ENCODE data around the gene ZBTB7A.

The ZBTB7A gene

GRCh38 chr19:4077800-4078684 lies 11.3 kb upstream of the ZBTB7A start:
- H3K27ac Mint-ChIP-seq, result peak overlapping the region in 2 of 3 experiments; percentile 53 to 74
- peak overlapping the region; percentile 75 to 79 (median 77) for H3K4me3 Mint-ChIP-seq
- H3K27me3 Mint-ChIP-seq (ENCODE audit: low read depth), result no peaks in the 10 kb centered on the region
- no peaks in the 10 kb centered on the region for H3K36me3 Mint-ChIP-seq (ENCODE audit: low read depth)
- no peaks in the 10 kb centered on the region for H3K4me1 Mint-ChIP-seq
- H3K9me3 Mint-ChIP-seq, result no peaks in the 10 kb centered on the region
- TF ChIP-seq CTCF (IDR thresholded peaks at IDR 0.05; ENCODE audit: unreplicated experiment in 3 of 3), result no peak

- Mint-ChIP-seq H3K4me3 (peak overlapping the region in 2 of 3 experiments; percentile 3 to 28), H3K27ac (peak overlapping the region in 1 of 3 experiments; percentile 45), H3K27me3 (ENCODE audit: low read depth) (no peaks in the 10 kb centered on the region), H3K36me3 (ENCODE audit: low read depth) (no peaks in the 10 kb centered on the region), H3K4me1 (no peaks in the 10 kb centered on the region), H3K9me3 (no peaks in the 10 kb centered on the region)
- no peak for TF ChIP-seq CTCF (IDR thresholded peaks at IDR 0.05; ENCODE audit: unreplicated experiment in 3 of 3)
Measured at GRCh38 chr19:4077007-4077374, 10.3 kb upstream of the ZBTB7A start.

- no peak for TF ChIP-seq CTCF (IDR thresholded peaks at IDR 0.05; ENCODE audit: unreplicated experiment in 3 of 3)
- H3K27ac Mint-ChIP-seq, result no peak overlapping the region
- H3K9me3 Mint-ChIP-seq, result no peaks in the 10 kb centered on the region
- no peaks in the 10 kb centered on the region for H3K36me3 Mint-ChIP-seq (ENCODE audit: low read depth)
- no peak overlapping the region for H3K4me3 Mint-ChIP-seq
- no peaks in the 10 kb centered on the region for H3K4me1 Mint-ChIP-seq
- H3K27me3 Mint-ChIP-seq (ENCODE audit: low read depth), result peaks cover under 1% of the 10 kb centered on the region
Measured at GRCh38 chr19:4075373-4075772, 8.7 kb upstream of the ZBTB7A start.

- H3K4me1 Mint-ChIP-seq, result no peaks in the 10 kb centered on the region
- H3K36me3 Mint-ChIP-seq (ENCODE audit: low read depth), result no peaks in the 10 kb centered on the region
- no peaks in the 10 kb centered on the region for H3K9me3 Mint-ChIP-seq
- no peak overlapping the region for H3K4me3 Mint-ChIP-seq
- peaks cover 17% of the 10 kb centered on the region for H3K27me3 Mint-ChIP-seq (ENCODE audit: low read depth)
- no peak overlapping the region for H3K27ac Mint-ChIP-seq
- no peak for TF ChIP-seq CTCF (IDR thresholded peaks at IDR 0.05; ENCODE audit: unreplicated experiment in 3 of 3)
Measured at GRCh38 chr19:4071610-4072009, 4.9 kb upstream of the ZBTB7A start.

GRCh38 chr19:4069331-4069959 lies 2.7 kb upstream of the ZBTB7A start:
- no peaks in the 10 kb centered on the region for H3K4me1 Mint-ChIP-seq

More at GRCh38 chr19:4069331-4069959, 2.7 kb upstream of the ZBTB7A start:
- H3K36me3 Mint-ChIP-seq (ENCODE audit: low read depth), result no peaks in the 10 kb centered on the region
- no peaks in the 10 kb centered on the region for H3K9me3 Mint-ChIP-seq
- peak overlapping the region; percentile 43 to 66 (median 66) for H3K4me3 Mint-ChIP-seq
- peaks cover 17% of the 10 kb centered on the region for H3K27me3 Mint-ChIP-seq (ENCODE audit: low read depth)
- TF ChIP-seq CTCF (IDR thresholded peaks at IDR 0.05; ENCODE audit: unreplicated experiment in 3 of 3), result no peak
- H3K27ac Mint-ChIP-seq, result no peak overlapping the region

Measured in nephron (organoid).